AG09309 (cell line): ENCODE measurements around the gene BAD.

Experiments used
- DNase-seq: peaks from one replicate; pipeline ENCODE4 v3.0.0-alpha.2; 2010; ENCODE audit warnings: low read depth
- H3K4me3 ChIP-seq: 2 replicates; pipeline ENCODE4 v1.5.1; 2011; ENCODE audit warnings: mild to moderate bottlenecking, low read depth, low read length, moderate library complexity; ENCODE audit not compliant: control insufficient read depth
- TF ChIP-seq, protein P1 (sequence below): IDR thresholded peaks from 2 replicates; pipeline ENCODE4 v1.5.1; 2011; ENCODE audit warnings: mild to moderate bottlenecking, low read depth, low read length, inconsistent platforms; ENCODE audit not compliant: insufficient read depth, control insufficient read depth; ENCODE audit errors: missing control alignments

Gene BAD

GRCh38 chr11:64259533-64260067 is 24.9 kb downstream of the BAD start:
- TF ChIP-seq, protein P1, sequence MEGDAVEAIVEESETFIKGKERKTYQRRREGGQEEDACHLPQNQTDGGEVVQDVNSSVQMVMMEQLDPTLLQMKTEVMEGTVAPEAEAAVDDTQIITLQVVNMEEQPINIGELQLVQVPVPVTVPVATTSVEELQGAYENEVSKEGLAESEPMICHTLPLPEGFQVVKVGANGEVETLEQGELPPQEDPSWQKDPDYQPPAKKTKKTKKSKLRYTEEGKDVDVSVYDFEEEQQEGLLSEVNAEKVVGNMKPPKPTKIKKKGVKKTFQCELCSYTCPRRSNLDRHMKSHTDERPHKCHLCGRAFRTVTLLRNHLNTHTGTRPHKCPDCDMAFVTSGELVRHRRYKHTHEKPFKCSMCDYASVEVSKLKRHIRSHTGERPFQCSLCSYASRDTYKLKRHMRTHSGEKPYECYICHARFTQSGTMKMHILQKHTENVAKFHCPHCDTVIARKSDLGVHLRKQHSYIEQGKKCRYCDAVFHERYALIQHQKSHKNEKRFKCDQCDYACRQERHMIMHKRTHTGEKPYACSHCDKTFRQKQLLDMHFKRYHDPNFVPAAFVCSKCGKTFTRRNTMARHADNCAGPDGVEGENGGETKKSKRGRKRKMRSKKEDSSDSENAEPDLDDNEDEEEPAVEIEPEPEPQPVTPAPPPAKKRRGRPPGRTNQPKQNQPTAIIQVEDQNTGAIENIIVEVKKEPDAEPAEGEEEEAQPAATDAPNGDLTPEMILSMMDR, result no peak
- H3K4me3 ChIP-seq, result no peak overlapping the region
- DNase-seq, result no peak

- DNase-seq, result no peak
- TF ChIP-seq, protein P1, result no peak
- H3K4me3 ChIP-seq, result no peak overlapping the region
Observed at GRCh38 chr11:64258946-64259532, 25.4 kb downstream of the BAD start.

- no peak overlapping the region for H3K4me3 ChIP-seq
- DNase-seq, result no peak
- TF ChIP-seq, protein P1, result no peak
Observed at GRCh38 chr11:64258356-64258755, 26.1 kb downstream of the BAD start.

DNA sequence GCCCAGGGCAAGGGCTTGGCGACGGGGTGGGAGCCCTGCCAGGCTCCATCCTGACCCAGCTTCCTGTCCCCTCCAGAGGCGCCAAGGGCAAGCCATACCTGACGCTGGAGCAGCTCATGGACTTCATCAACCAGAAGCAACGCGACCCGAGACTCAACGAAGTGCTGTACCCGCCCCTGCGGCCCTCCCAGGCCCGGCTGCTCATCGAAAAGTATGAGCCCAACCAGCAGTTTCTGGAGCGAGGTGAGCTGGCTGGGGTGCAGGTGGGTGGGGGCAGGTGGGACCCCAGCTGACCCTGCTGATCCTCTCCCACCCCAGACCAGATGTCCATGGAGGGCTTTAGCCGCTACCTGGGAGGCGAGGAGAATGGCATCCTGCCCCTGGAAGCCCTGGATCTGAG is 28.2 kb downstream of the BAD start:
- TF ChIP-seq, protein P1, result no peak
- DNase-seq, result no peak
- H3K4me3 ChIP-seq, result no peak overlapping the region

DNA sequence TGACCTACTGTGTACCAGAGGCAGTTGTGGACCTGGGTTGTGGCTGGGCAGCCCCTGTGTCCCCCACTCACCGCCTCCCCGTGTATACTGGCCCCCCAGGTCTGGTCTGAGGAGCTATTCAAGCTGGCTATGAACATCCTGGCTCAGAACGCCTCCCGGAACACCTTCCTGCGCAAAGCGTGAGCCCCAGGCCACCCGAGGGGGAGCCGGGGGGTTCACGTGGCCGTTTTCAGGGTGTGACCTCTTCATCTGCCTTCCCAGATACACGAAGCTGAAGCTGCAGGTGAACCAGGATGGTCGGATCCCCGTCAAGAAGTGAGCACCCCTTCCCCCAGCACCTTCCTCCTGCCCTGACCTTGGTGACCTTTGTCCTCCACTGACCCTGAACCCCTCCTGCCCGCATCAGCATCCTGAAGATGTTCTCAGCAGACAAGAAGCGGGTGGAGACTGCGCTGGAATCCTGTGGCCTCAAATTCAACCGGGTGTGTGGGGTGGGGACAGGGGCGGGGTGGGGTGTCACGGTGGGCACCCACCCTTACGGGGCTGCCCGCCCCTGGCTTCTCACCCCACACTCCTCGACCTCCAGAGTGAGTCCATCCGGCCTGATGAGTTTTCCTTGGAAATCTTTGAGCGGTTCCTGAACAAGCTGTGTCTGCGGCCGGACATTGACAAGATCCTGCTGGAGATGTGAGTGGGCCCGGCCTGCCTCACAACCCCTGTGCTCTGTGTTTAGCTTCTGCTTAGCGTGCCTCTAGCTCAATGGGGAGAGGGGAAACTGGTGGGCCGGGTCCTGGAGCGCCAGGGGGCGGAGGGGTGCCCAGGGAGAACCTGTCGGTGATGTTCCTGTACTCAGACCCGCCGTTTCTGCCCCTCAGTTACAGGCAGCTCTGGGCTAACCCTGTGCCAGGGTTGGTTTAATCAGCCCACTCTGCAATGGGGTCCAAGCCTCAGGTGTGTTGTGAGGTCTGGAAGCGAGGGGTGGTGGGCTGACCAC is 29.0 kb downstream of the BAD start:
- no peak for DNase-seq
- TF ChIP-seq, protein P1, result no peak
- H3K4me3 ChIP-seq, result no peak overlapping the region

GRCh38 chr11:64254326-64254725 is 30.1 kb downstream of the BAD start:
- TF ChIP-seq, protein P1, result no peak

More at GRCh38 chr11:64254326-64254725, 30.1 kb downstream of the BAD start:
- no peak overlapping the region for H3K4me3 ChIP-seq
- DNase-seq, result no peak
